Heart right ventricle (tissue), 16 donors: ENCODE results near the gene DOCK10. TPM values are rescaled to one million over a fixed set of nuclear protein-coding genes. Genes with fewer than 3 reads are reported as not detected.

ENCODE experiments used
- ATAC-seq, 8 donors: fragments of 200-7000 bp; cut with Tn5 transposase; one replicate each; pipeline ENCODE4 v1.9.1; 2020; ENCODE audit warnings: mild to moderate bottlenecking in 8 of 8, moderate library complexity in 8 of 8, moderate number of reproducible peaks in 1 of 8
- DNase-seq, 2 donors: peaks; one replicate each; pipeline ENCODE4 v3.0.0-alpha.2; 2020
- H3K27ac ChIP-seq, 10 donors: fragments of 200-600 bp; sonication (generic) in 2 of 10; one replicate each; pipeline versions ENCODE4 v1.5.0 to v1.8.0; 2020 to 2022; ENCODE audit warnings: mild to moderate bottlenecking in 3 of 10
- H3K27me3 ChIP-seq, 7 donors: fragments of 200-600 bp; one replicate each; pipeline ENCODE4 v1.8.0; 2021 to 2022; ENCODE audit warnings: mild to moderate bottlenecking in 2 of 7
- H3K36me3 ChIP-seq, 9 donors: fragments of 200-600 bp; sonication (generic) in 1 of 9; one replicate each; pipeline versions ENCODE4 v1.5.0 to v1.8.0; 2020 to 2022; ENCODE audit warnings: mild to moderate bottlenecking in 2 of 9
- H3K4me1 ChIP-seq, 9 donors: fragments of 200-600 bp; sonication (generic) in 1 of 9; one replicate each; pipeline versions ENCODE4 v1.5.0 to v1.8.0; 2020 to 2022; ENCODE audit warnings: mild to moderate bottlenecking in 4 of 9
- H3K4me3 ChIP-seq, 10 donors: fragments of 200-600 bp; sonication (generic) in 2 of 10; one replicate each; pipeline versions ENCODE4 v1.5.0 to v1.8.0; 2020 to 2022; ENCODE audit warnings: mild to moderate bottlenecking in 7 of 10, moderate library complexity in 2 of 10
- H3K9me3 ChIP-seq, 11 donors: fragments of 200-600 bp in 10 of 11; sonication (generic) in 2 of 11; one replicate each; pipeline versions ENCODE4 v1.5.0 to v1.8.0; 2013 to 2022; ENCODE audit warnings: mild to moderate bottlenecking in 2 of 11, control low read depth in 1 of 11, moderate library complexity in 1 of 11
- CTCF ChIP-seq, 9 donors: fragments of 200-600 bp; sonication (generic) in 2 of 9; IDR thresholded peaks; one replicate each; pipeline versions ENCODE4 v1.5.0 to v1.8.0; 2021 to 2022; ENCODE audit warnings: antibody characterized with exemption in 9 of 9, mild to moderate bottlenecking in 5 of 9, moderate library complexity in 1 of 9
- WGBS, 2 donors: extraction: QIAGEN DNeasy Blood & Tissue Kit; methylation state at CpG; one replicate each; pipeline ENCODE4 v1.1.7; 2013; ENCODE audit warnings: inconsistent platforms in 1 of 2; 5-methylcytosine and 5-hydroxymethylcytosine counted together
- intact Hi-C, 10 donors: fragments of 100-400 bp; cut with DNase I; formaldehyde crosslinking; loops; one replicate each; pipeline versions ENCODE4 v1.11.1 to v1.14.2; 2022
- polyA plus RNA-seq, 2 donors: library from polyadenylated mRNA; stranded (reverse); fragments of 200-250 nt; gene quantifications; one replicate each; pipeline ENCODE4 v1.2.3, GENCODE V29; 2013
- total RNA-seq, 10 donors: library from RNA; stranded (reverse); fragmentation: NEBNext Ultra II Directional in 3 of 10; extraction: Animal tissue kit (Norgen Biotek cat#: 25700) in 3 of 10; gene quantifications; one replicate each; pipeline versions ENCODE4 v1.2.1 to v1.2.4, GENCODE V29; 2021 to 2023
- donor health status: Arrhythmogenic right ventricular cardiomyopathy.
- donor health status: ischemic (EF 13 %, LVEDD 7.1; RV severe dilation, severe dysfunction).
- donor health status: healthy with polysubstance abuse.
- donor health status: DM: no; HTN: yes; CAD: no.
- donor health status: DM: no; HTN: no; CAD: no.
- donor health status: ischemic (EF 25% LVEDD 6.9; RV normal size, moderate dysfunction).
- donor health status: ischemic (EF 25% LVEDD 5.7; RV mildly dilated, moderate dysfunction).
- donor health status: healthy.
- donor health status: DM: yes; HTN: yes; CAD: no.
- donor health status: Ischemic cardiomyopathy.
- donor health status: ischemic (EF 35%, LVEDD 5.7; RV mildly dilated, moderate dysfunction).
- donor health status: nonischemic (EF 11% LVEDD 7.7; RV severe dilation, severe dysfunction).
- donor health status: DM: yes; HTN: yes; CAD: no.
- donor health status: PGD.
- donor health status: ischemic (EF 29% LVEDD 5.4; RV normal size, mild dysfunction).
- donor health status: nonischemic (EF 23%, LVEDD 6.1; RV moderate dilation, normal function).

DOCK10 gene
- total and polyA plus RNA-seq, 12 donors: 0.77 to 18.9 (median 1.4) TPM

- 86 to 90% methylated on average over 1 of the region's 1 CpG for WGBS, 2 donors
- ATAC-seq: no peak
- H3K4me3 ChIP-seq: no peak overlapping the region
- no peak for DNase-seq
- intact Hi-C loops: loop anchor here in 3 of 10 donors (10.0 kb wide), 3 partner anchors 118 to 408 kb away; no protein-coding TSS in a partner anchor
- H3K36me3 ChIP-seq: peaks cover 0 to 100% (median 0%) of the 10 kb centered on the region in 9 donors
- no peak for TF ChIP-seq CTCF (IDR thresholded peaks at IDR 0.05)
- H3K9me3 ChIP-seq: no peaks in the 10 kb centered on the region
- H3K27me3 ChIP-seq: no peaks in the 10 kb centered on the region
- no peak overlapping the region for H3K27ac ChIP-seq
- no peaks in the 10 kb centered on the region for H3K4me1 ChIP-seq
These were observed 269.8 kb downstream of the DOCK10 start for GRCh38 chr2:224772494-224772893.

DNA sequence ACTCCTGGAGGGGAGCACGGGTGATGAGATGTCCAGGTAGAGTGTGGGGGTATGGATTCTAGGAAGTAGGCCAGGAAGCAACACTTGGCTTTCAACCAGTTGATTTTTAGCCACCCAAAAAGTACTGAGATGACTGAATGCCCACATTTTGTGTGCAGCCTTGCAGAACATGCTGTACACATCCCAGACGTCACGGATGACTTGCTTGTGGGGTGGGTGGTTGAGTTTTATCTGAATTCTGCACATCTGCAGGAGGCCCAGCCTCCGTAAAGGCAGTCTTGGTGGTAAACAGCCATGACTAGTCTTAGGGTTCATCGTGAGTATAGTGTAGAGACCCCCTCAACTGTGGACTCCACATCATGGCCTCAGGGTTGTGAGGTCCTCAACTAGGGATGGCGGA, 272.8 kb downstream of the DOCK10 start:
- no peak for TF ChIP-seq CTCF (IDR thresholded peaks at IDR 0.05)
- intact Hi-C loops: no loop called here
- Histone ChIP-seq H3K27ac (no peak overlapping the region), H3K27me3 (no peaks in the 10 kb centered on the region), H3K4me1 (no peaks in the 10 kb centered on the region), H3K9me3 (no peaks in the 10 kb centered on the region), H3K4me3 (no peak overlapping the region), H3K36me3 (peaks cover 0 to 98% (median 0%) of the 10 kb centered on the region in 9 donors)
- no peak for ATAC-seq
- DNase-seq: no peak
- 90 to 93% methylated on average over 6 of the region's 6 CpGs for WGBS, 2 donors

DNA sequence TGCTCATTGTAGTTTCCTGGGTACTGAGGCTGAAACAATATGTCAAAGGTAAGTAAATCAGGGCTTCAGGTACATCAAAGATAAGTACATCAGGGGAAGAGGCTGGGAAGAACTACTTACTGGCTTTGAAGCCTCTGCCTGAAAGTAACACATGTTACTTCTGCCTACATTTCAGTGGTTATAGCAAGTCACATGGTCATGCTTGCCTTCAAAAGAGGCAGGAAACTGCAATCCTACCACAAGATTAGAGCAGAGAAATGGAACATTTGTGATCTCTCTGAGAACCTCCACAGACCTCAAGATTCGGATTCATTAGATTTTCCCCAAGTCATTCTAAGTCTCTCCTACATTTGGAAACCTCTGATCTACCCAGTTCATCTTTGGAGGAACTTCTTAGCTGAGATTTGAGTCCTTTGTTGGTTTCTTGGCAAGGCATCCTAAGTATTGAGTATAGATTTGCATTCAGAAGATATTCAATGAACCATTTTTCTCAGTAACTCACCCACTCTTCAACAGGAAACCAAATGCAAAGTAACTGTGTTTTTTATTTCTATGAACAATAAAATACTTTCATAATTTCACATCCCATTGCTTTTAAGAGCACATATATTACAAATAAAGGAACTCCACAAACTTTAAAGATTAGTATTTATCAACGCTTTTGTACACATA, 277.6 kb downstream of the DOCK10 start:
- Histone ChIP-seq H3K27me3 (no peaks in the 10 kb centered on the region), H3K4me1 (no peaks in the 10 kb centered on the region), H3K9me3 (peaks cover 0 to 2% (median 0%) of the 10 kb centered on the region in 11 donors), H3K27ac (no peak overlapping the region), H3K4me3 (no peak overlapping the region), H3K36me3 (peaks cover 0 to 72% (median 0%) of the 10 kb centered on the region in 9 donors)
- DNase-seq (no peak), ATAC-seq (no peak)
- 92 to 93% methylated on average over 2 of the region's 2 CpGs for WGBS, 2 donors
- TF ChIP-seq CTCF (IDR thresholded peaks at IDR 0.05): no peak
- intact Hi-C loops: no loop called here

- peaks cover 0 to 24% (median 4%) of the 10 kb centered on the region in 11 donors for H3K9me3 ChIP-seq
- H3K4me1 ChIP-seq: peaks cover 0 to 4% (median 0%) of the 10 kb centered on the region in 9 donors
- no peak for DNase-seq
- H3K27ac ChIP-seq: no peak overlapping the region
- H3K36me3 ChIP-seq: peaks cover 0 to 26% (median 0%) of the 10 kb centered on the region in 9 donors
- H3K4me3 ChIP-seq: no peak overlapping the region
- H3K27me3 ChIP-seq: no peaks in the 10 kb centered on the region
- no peak for ATAC-seq
- 76 to 88% methylated on average over 3 of the region's 3 CpGs for WGBS, 2 donors
- TF ChIP-seq CTCF (IDR thresholded peaks at IDR 0.05): no peak
- intact Hi-C loops: no loop called here
These were observed 284.2 kb downstream of the DOCK10 start for GRCh38 chr2:224757934-224758548.
